Nephron progenitor cell (in vitro differentiated cells): ENCODE measurements around the gene UBE2R2.
"Not testable (repeated sequence)": the region's sequence is repeated elsewhere in the genome, so short reads cannot be mapped to it uniquely, and the experiment has no call there.

Source experiments
- DNase-seq: peaks from one replicate; pipeline ENCODE4 v3.0.0; 2021
- H3K27ac Mint-ChIP-seq: 2 replicates; pipeline ENCODE4 v1.8.0; 2021; ENCODE audit warnings: mild to moderate bottlenecking, moderate library complexity, mixed read lengths
- H3K27me3 Mint-ChIP-seq: 2 replicates; pipeline ENCODE4 v1.8.0; 2021; ENCODE audit warnings: mild to moderate bottlenecking, low read depth, mixed read lengths; ENCODE audit not compliant: poor library complexity
- H3K36me3 Mint-ChIP-seq: 2 replicates; pipeline ENCODE4 v1.8.0; 2021; ENCODE audit warnings: low read depth, mixed read lengths
- H3K4me1 Mint-ChIP-seq: 2 replicates; pipeline ENCODE4 v1.8.0; 2021; ENCODE audit warnings: mixed read lengths
- H3K4me3 Mint-ChIP-seq: 2 replicates; pipeline ENCODE4 v1.8.0; 2021; ENCODE audit warnings: mild to moderate bottlenecking, moderate library complexity, mixed read lengths
- H3K9me3 Mint-ChIP-seq: 2 replicates; pipeline ENCODE4 v1.8.0; 2021; ENCODE audit warnings: mild to moderate bottlenecking, moderate library complexity, mixed read lengths
- TF ChIP-seq, protein P1 (sequence below): fragments of 200-600 bp; sonication (generic); IDR thresholded peaks from 2 replicates; pipeline ENCODE4 v1.5.0; 2021; ENCODE audit warnings: antibody characterized with exemption

UBE2R2 gene

DNA sequence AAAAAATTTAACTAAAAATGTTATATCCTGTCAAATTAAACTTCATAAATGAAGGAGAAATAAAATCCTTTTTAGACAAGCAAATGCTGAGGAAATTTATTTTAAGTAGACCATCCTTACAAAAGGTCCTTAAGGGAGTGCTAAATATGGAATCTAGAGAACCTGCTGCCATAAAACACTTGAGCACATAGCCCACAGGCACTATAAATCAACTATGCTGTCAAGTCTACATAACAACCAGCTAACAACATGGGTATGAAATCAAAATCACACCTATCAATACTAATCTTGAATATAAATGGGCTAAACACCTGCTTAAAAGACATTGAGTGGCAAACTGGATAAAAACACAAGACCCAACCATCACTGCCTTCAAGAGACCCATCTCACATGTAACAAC lies 36.7 kb upstream of the UBE2R2 start:
- H3K27ac Mint-ChIP-seq, result no peak overlapping the region
- TF ChIP-seq, protein P1, sequence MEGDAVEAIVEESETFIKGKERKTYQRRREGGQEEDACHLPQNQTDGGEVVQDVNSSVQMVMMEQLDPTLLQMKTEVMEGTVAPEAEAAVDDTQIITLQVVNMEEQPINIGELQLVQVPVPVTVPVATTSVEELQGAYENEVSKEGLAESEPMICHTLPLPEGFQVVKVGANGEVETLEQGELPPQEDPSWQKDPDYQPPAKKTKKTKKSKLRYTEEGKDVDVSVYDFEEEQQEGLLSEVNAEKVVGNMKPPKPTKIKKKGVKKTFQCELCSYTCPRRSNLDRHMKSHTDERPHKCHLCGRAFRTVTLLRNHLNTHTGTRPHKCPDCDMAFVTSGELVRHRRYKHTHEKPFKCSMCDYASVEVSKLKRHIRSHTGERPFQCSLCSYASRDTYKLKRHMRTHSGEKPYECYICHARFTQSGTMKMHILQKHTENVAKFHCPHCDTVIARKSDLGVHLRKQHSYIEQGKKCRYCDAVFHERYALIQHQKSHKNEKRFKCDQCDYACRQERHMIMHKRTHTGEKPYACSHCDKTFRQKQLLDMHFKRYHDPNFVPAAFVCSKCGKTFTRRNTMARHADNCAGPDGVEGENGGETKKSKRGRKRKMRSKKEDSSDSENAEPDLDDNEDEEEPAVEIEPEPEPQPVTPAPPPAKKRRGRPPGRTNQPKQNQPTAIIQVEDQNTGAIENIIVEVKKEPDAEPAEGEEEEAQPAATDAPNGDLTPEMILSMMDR, result no peak
- H3K36me3 Mint-ChIP-seq, result peaks cover 18% of the 10 kb centered on the region
- H3K4me1 Mint-ChIP-seq, result no peaks in the 10 kb centered on the region
- no peak overlapping the region for H3K4me3 Mint-ChIP-seq
- H3K27me3 Mint-ChIP-seq, result peaks cover 15% of the 10 kb centered on the region
- no peak for DNase-seq
- peaks cover 10% of the 10 kb centered on the region for H3K9me3 Mint-ChIP-seq

DNA sequence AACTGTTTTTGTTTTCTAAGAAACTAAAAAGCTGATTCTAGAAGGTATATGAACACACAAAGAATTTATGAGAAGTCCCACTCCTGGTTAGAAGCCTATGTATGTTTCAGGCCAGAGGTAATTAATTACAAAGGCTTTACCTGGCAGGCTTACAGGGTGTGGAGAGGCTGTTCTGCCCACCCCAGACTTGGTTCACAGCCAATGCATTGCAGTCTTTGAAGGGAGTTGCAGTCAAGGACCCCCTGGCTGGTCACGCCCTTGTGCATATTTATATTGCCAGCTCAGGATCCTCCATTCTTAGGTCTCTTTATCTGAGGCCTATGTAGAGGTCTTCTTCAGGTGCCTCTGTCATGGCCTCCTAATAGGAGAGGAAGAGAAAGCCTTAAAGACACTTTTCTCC lies 35.2 kb upstream of the UBE2R2 start:
- Mint-ChIP-seq H3K4me3 (no peak overlapping the region), H3K27me3 (peaks cover 12% of the 10 kb centered on the region), H3K9me3 (peaks cover 4% of the 10 kb centered on the region), H3K27ac (no peak overlapping the region), H3K4me1 (no peaks in the 10 kb centered on the region), H3K36me3 (peaks cover 6% of the 10 kb centered on the region)
- TF ChIP-seq, protein P1, result no peak
- no peak for DNase-seq

DNA sequence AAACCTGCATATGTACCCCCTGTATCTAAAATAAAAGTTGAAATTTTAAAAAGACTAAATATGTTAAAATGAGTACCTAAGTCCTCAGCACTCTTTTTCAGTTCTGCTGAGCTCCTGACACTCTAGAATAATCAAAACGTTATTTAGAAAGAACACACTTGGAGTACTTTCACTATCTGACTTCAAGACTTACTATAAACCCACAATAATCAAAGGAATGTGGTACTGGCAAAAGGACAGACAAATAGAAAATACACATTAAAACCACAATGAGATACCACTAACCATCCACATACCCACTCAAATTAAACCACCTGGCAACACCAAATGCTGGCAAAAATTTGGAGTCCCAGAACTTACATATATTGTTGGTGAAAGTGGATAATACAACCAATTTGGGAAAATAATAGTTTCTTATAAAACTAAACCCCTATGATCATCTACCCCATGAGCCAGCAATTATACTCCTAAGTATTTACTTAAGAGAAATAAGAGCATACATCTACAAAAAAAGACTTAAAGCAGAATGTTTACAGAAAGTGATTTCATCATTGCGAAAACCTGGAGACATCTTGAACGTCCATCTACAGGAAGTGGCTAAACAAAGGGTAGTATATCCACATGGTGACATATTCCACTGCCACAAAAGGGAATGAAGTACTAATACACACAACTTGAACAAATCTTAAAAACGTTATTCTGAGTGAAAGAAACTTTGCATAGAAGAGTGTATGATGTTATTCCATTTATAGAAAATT lies 34.4 kb upstream of the UBE2R2 start:
- Mint-ChIP-seq H3K4me3 (no peak overlapping the region), H3K36me3 (peaks cover 3% of the 10 kb centered on the region)
- no peak for DNase-seq

DNA sequence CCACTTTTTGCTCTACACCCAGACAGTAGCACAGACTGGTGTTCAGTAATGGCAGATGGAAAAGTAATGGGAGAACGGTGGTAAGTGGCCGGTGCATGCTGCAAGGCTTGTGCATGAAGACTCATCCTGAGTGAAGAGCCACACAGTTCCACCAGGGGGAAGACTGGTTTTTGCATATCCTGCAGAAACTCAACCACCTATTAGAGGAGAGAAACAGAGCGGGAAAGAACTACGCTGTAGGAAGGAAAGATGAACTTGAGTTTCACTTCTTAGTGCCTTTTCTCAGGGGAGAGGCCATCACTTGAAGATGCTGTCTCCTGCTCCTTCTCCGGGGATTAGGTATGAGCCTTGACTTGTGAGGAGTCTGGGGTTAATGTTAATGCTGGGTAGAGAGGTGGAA lies 31.0 kb upstream of the UBE2R2 start:
- H3K27me3 Mint-ChIP-seq, result peaks cover 14% of the 10 kb centered on the region
- H3K36me3 Mint-ChIP-seq, result peaks cover 3% of the 10 kb centered on the region
- no peaks in the 10 kb centered on the region for H3K4me1 Mint-ChIP-seq
- H3K4me3 Mint-ChIP-seq, result no peak overlapping the region
- no peak for DNase-seq
- TF ChIP-seq, protein P1, result no peak
- H3K27ac Mint-ChIP-seq, result no peak overlapping the region
- peaks cover 4% of the 10 kb centered on the region for H3K9me3 Mint-ChIP-seq

More for the DNA sequence above, 34.4 kb upstream of the UBE2R2 start:
- Mint-ChIP-seq H3K27ac (no peak overlapping the region), H3K4me1 (no peaks in the 10 kb centered on the region), H3K9me3 (peaks cover 4% of the 10 kb centered on the region), H3K27me3 (peaks cover 14% of the 10 kb centered on the region)
- TF ChIP-seq, protein P1, result no peak

DNA sequence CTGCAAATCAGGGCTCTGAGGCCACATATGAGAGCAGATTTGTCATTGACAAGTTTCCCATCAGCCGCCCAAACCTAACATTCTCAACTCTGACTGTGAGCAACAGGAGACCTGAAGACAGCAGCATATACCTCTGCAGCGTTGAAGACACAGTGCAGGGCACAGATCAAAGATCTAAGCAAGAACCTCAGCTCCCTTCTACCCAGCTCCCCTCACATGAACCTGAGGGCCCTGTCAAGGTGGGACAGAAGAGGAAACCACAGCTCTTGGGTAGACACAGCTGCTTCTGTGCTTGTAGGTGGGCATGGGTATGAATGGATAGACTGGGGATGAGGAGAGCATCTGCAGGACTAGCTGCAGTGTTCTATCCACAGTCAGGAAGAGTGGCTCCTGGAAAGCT lies 30.3 kb upstream of the UBE2R2 start:
- Mint-ChIP-seq H3K4me1 (peaks cover 2% of the 10 kb centered on the region), H3K9me3 (peaks cover 4% of the 10 kb centered on the region), H3K4me3 (no peak overlapping the region), H3K27ac (no peak overlapping the region), H3K36me3 (peaks cover 3% of the 10 kb centered on the region), H3K27me3 (peaks cover 14% of the 10 kb centered on the region)
- TF ChIP-seq, protein P1, result no peak
- DNase-seq, result no peak

DNA sequence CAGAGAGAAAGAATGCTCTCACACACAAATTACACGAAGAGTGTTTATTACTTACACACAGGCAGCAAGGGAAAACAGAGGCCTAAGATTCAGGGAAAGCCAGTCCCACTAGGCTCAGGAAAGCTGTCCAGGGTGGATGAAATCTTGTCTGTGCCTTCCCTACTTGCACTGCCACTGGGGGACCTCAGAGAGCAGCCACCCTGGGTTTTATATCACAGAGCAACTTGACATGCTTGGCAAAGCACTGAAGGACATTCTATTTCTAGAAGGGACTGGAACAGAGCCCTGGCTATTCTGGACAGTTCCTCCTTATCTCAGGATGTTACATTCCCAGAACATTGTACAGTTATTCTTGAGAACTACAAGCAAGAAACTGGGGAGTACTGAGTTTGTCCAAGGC lies 29.1 kb upstream of the UBE2R2 start:
- H3K27me3 Mint-ChIP-seq, result peaks cover 19% of the 10 kb centered on the region
- DNase-seq, result no peak
- no peak overlapping the region for H3K27ac Mint-ChIP-seq
- H3K4me3 Mint-ChIP-seq, result no peak overlapping the region
- peaks cover 4% of the 10 kb centered on the region for H3K9me3 Mint-ChIP-seq
- TF ChIP-seq, protein P1, result no peak
- H3K4me1 Mint-ChIP-seq, result peaks cover 11% of the 10 kb centered on the region
- peaks cover 3% of the 10 kb centered on the region for H3K36me3 Mint-ChIP-seq

DNA sequence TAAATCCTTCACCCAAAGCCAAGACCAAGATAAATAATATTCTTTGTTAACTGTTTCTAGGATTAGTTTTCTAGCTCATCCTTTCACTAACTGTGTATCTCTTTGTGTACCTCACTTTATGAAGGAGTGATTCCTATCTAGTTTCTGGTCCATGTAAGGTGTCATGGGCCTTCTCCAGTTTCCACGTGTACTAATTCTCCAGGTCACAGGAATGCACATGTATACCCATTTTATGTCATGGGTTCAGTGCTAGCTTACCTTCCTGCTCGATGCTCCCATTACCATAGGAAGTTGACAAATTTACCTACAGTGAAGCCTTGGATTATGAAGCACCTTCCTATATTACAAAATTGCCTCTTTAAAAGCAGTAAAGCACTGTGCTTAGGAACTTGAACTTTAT lies 27.5 kb upstream of the UBE2R2 start:
- Mint-ChIP-seq H3K27me3 (peaks cover 19% of the 10 kb centered on the region), H3K4me1 (peaks cover 11% of the 10 kb centered on the region)
- not testable (repeated sequence) for H3K27ac Mint-ChIP-seq, DNase-seq, H3K36me3 Mint-ChIP-seq, H3K9me3 Mint-ChIP-seq, H3K4me3 Mint-ChIP-seq
